ENCODE data around the gene SH2B3. TPM values are rescaled to one million over a fixed set of nuclear protein-coding genes. Genes with fewer than 3 reads are reported as not detected.
"Not testable (repeated sequence)": the region's sequence is repeated elsewhere in the genome, so short reads cannot be mapped to it uniquely, and the experiment has no call there.

Gene SH2B3
- total RNA-seq, 2 experiments from 2014 or later, result 32.6 to 34.2 TPM

DNA sequence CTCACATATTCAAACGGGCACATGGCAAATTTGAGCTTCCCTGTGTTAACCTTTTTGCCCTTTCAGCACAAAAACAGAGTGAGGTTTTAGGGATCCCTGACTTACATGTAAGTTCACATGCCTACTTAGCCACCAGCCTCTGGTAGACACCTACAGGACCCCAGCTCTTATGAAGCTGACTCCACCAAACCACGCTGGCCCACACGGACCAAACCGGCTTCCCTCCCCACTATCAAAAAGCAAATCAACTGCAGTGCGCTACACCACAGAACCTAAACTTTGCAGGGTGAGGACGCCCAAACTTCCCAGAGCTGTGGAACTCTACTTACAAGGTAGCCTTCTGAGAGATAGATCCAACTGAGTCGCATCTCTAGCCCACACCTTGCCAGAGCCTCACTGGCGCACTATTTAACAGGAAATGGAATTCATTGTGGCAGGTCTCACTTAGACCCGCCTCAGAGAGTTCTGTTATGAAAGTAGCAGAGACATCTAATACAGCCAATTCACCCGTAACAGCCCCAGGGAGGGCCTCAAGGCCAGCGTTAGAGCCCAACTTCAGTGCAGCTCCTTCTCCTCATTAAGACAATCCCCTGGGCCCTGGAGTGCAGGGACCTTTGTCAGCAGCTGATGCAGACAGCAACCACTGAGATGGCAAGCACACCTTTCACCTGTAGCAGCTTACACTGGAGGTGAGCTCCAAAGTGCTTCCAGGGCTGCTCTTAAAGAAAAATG, 49.2 kb downstream of the SH2B3 start:
- H3K4me1 Mint-ChIP-seq (ENCODE audit: low read depth), result peaks cover 26% of the 10 kb centered on the region
- intact Hi-C loops (cut with micrococcal nuclease), result loop anchor here (5.0 kb wide), 1 partner anchor 72 kb away; no protein-coding TSS in a partner anchor
- CTCF ChIA-PET, result interaction anchor here (1.3 to 28.6 kb wide), 3 partner anchors 10 to 50 kb away, joined by 3 to 1161 read pairs (median 3); partner anchors contain the start of gene SH2B3
- no peak overlapping the region for H3K4me3 Mint-ChIP-seq
- no peaks in the 10 kb centered on the region for H3K27me3 Mint-ChIP-seq
- no peaks in the 10 kb centered on the region for H3K9me3 Mint-ChIP-seq
- peak overlapping the region; percentile 34 for H3K27ac Mint-ChIP-seq
- H3K36me3 Mint-ChIP-seq, result peaks cover 34% of the 10 kb centered on the region
- no peak for DNase-seq
- POLR2A ChIA-PET, result interaction anchor here (0.8 to 1.0 kb wide), 3 partner anchors 11 to 48 kb away, joined by 3 read pairs; no protein-coding TSS in a partner anchor

DNA sequence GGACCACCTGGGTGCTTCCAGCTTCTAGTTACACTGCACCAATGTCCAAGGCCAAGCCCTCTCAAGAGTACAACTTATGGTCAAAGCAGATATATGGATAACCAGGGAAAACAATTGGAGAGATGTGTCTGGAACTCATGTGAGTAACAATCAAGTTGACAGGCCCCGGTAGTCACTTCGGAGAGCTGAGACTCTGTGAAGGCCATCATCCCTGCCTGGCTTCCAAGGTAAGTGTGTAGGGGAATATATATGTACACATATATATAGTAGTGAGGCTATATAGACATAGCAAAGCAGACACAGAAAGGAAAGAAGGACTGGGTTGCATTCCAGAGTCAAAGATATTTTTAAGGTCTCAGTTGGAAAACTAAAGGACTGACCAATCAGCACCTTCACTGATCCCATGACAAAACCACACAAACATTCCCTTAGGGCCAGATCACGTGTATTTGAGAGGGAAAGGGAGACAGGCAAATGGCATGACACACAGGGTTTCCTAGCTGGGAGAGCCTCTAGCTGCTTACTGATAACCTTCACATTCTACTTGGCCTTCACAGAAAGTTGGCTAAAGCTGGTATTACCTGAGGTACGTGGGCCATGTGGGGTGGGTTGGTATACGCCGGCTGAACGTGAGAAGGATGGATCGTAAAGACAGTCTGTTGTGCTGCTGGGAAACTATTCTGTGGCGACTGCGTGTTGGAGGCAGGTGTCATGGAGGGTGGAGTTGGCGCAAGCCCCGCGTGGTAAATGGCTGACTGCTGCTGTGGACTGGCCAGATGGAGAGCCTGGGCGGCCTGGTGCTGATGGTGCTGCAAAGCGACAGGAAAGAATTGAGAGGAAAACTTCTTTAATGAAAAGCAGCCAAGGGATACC, 50.0 kb downstream of the SH2B3 start:
- Mint-ChIP-seq H3K4me3 (no peak overlapping the region), H3K27me3 (no peaks in the 10 kb centered on the region), H3K27ac (no peak overlapping the region), H3K9me3 (no peaks in the 10 kb centered on the region), H3K4me1 (ENCODE audit: low read depth) (peaks cover 21% of the 10 kb centered on the region), H3K36me3 (peaks cover 29% of the 10 kb centered on the region)
- POLR2A ChIA-PET, result interaction anchor here (0.8 to 1.0 kb wide), 2 partner anchors 12 to 49 kb away, joined by 3 read pairs; no protein-coding TSS in a partner anchor
- CTCF ChIA-PET, result interaction anchor here (28.6 kb wide), 1 partner anchor 51 kb away, joined by 1161 read pairs; the partner anchor contains the start of gene SH2B3
- intact Hi-C loops (cut with micrococcal nuclease), result no loop called here
- DNase-seq, result no peak

DNA sequence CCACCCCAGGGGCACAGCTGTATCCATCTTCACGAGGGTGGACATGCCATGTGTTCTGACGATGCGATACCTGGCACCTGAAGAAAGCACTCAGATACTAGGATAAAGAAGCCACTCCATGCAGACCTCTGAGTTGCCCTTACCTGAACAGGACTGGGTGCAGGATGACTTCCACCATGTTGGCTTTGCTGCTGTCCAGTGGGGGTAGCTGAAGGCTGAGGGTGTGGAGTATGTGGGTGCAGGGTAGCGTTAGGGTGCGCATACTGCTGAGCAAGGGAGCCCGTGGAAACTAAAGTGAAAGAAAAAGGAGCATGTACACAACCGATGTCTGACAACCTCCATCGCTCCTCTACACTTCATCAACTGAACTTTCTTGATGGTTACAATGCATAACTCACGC, 51.3 kb downstream of the SH2B3 start:
- Mint-ChIP-seq H3K27ac (no peak overlapping the region), H3K4me1 (ENCODE audit: low read depth) (peaks cover 10% of the 10 kb centered on the region), H3K27me3 (no peaks in the 10 kb centered on the region), H3K9me3 (no peaks in the 10 kb centered on the region), H3K4me3 (no peak overlapping the region), H3K36me3 (peaks cover 19% of the 10 kb centered on the region)
- POLR2A ChIA-PET, result interaction anchor here (1.1 kb wide), 1 partner anchor 8 kb away, joined by 3 read pairs; no protein-coding TSS in a partner anchor
- DNase-seq, result no peak
- CTCF ChIA-PET, result interaction anchor here (28.6 kb wide), 1 partner anchor 53 kb away, joined by 1161 read pairs; the partner anchor contains the start of gene SH2B3
- intact Hi-C loops (cut with micrococcal nuclease), result no loop called here

DNA sequence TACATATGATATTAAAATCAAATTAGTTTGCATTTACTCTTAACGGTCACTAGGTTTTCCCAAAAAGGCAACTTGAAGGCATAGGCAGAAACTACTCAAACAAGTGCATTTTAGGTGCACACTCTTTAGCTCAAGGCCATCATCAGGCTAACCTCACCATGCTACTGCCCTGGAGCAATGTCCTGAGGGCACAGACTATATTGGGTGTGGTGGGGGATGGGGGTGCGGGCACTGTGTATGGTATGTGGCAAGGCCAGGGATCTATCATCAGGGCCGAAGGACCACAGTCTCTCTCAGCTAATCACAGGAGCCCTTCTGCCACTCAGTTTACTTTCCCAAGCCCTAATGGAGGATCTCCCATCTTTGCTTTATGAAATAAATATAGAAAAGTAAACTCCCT, 51.9 kb downstream of the SH2B3 start:
- ChIA-PET CTCF (interaction anchor here (28.6 kb wide), 1 partner anchor 53 kb away, joined by 1161 read pairs; the partner anchor contains the start of gene SH2B3), POLR2A (interaction anchor here (1.1 kb wide), 1 partner anchor 9 kb away, joined by 3 read pairs; no protein-coding TSS in a partner anchor)
- no peak for DNase-seq
- no peak overlapping the region for H3K4me3 Mint-ChIP-seq
- peaks cover 19% of the 10 kb centered on the region for H3K36me3 Mint-ChIP-seq
- H3K4me1 Mint-ChIP-seq (ENCODE audit: low read depth), result peaks cover 10% of the 10 kb centered on the region
- H3K27ac Mint-ChIP-seq, result no peak overlapping the region
- H3K27me3 Mint-ChIP-seq, result no peaks in the 10 kb centered on the region
- H3K9me3 Mint-ChIP-seq, result no peaks in the 10 kb centered on the region
- intact Hi-C loops (cut with micrococcal nuclease), result no loop called here

DNA sequence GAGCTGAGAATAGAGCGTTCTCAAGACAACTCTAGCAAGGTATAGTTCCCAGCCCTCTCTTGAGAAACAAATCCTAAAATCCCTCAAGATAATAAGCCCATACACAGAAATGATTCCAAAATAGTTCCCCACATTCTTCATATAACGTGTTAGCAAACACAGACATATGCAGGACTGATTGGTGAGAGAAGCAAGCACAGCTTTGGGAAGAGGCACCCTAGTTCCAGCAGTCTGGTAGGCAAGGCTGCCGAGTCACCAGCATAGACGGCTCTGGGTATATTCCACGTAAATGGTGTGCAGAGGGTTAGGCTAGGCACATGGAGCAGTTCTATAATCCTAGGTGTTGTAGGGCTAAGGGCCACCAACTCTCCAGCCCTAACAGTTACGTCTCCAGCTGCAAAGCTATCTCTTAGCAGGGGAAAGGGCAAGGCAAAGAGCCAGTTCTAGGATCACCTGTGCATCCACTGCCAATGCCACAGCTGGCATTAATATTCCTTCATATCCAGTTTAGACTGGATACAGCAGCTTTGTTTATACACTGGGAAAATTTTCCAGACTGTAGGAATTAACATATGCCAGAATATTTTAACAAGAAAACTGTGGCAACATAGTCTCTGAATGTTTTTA, 52.9 kb downstream of the SH2B3 start:
- DNase-seq, result no peak
- CTCF ChIA-PET, result interaction anchor here (28.6 kb wide), 1 partner anchor 54 kb away, joined by 1161 read pairs; the partner anchor contains the start of gene SH2B3
- POLR2A ChIA-PET, result interaction anchor here (1.0 kb wide), 1 partner anchor 14 kb away, joined by 3 read pairs; no protein-coding TSS in a partner anchor
- H3K4me1 Mint-ChIP-seq (ENCODE audit: low read depth), result peaks cover 10% of the 10 kb centered on the region
- no peak overlapping the region for H3K27ac Mint-ChIP-seq
- peaks cover 19% of the 10 kb centered on the region for H3K36me3 Mint-ChIP-seq
- intact Hi-C loops (cut with micrococcal nuclease), result no loop called here
- no peak overlapping the region for H3K4me3 Mint-ChIP-seq
- no peaks in the 10 kb centered on the region for H3K27me3 Mint-ChIP-seq
- no peaks in the 10 kb centered on the region for H3K9me3 Mint-ChIP-seq

DNA sequence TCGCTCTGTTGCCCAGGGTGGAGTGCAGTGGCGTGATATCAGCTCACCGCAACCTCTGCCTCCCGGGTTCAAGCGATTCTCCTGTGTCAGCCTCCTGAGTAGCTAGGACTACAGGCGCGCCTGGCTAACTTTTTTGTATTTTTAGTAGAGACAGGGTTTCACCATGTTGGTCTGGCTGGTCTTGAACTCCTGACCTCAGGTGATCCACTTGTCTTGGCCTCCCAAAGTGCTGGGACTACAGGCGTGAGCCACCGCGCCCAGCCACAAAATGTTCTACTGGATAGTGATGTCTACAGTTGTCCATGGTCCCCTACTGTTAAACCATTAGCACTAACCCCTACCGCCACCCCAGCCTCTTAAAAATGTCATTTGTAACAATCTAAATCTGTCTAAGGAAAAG, 54.4 kb downstream of the SH2B3 start:
- H3K9me3 Mint-ChIP-seq; intact Hi-C loops (cut with micrococcal nuclease); H3K27me3 Mint-ChIP-seq; H3K4me1 Mint-ChIP-seq (ENCODE audit: low read depth); DNase-seq; H3K27ac Mint-ChIP-seq; H3K4me3 Mint-ChIP-seq; POLR2A ChIA-PET: not testable (repeated sequence)
- H3K36me3 Mint-ChIP-seq, result peaks cover 15% of the 10 kb centered on the region
- CTCF ChIA-PET, result interaction anchor here (4.2 to 28.6 kb wide), 2 partner anchors 9 to 56 kb away, joined by 35 to 1161 read pairs; partner anchors contain the start of gene SH2B3

DNA sequence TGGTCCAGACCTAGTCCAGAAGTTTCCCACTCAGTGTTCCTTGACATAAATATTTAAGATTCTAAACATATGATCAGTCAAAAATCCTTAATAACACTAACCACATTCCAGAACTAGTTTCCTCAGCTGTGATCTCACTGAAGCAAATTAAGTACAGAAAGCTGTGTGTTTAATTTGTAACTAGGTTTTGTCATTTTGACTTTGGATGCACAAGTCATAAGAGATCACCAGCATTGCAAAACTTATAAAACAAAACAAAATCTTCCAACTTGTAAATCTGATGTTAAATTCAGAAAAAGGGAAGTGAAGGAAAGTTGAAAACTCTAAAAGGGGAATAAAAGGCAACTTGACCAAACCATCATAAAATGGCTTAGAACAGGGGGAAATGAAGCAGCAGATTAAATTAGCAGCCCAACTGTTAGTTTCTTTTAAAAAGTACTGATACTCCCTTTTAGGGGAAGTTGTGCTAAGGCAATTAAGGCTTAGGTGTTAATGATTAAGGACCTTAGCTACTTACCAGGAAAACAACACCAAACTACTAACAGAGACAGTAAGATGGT, 56.6 kb downstream of the SH2B3 start:
- H3K4me3 Mint-ChIP-seq, result no peak overlapping the region
- CTCF ChIA-PET, result interaction anchor here (4.2 kb wide), 1 partner anchor 11 kb away, joined by 35 read pairs; no protein-coding TSS in a partner anchor
- no peaks in the 10 kb centered on the region for H3K4me1 Mint-ChIP-seq (ENCODE audit: low read depth)
- H3K9me3 Mint-ChIP-seq, result no peaks in the 10 kb centered on the region
- H3K27ac Mint-ChIP-seq, result no peak overlapping the region
- H3K27me3 Mint-ChIP-seq, result no peaks in the 10 kb centered on the region
- no peak for DNase-seq
- peaks cover 4% of the 10 kb centered on the region for H3K36me3 Mint-ChIP-seq
- intact Hi-C loops (cut with micrococcal nuclease), result no loop called here
- POLR2A ChIA-PET, result no interaction called here

DNA sequence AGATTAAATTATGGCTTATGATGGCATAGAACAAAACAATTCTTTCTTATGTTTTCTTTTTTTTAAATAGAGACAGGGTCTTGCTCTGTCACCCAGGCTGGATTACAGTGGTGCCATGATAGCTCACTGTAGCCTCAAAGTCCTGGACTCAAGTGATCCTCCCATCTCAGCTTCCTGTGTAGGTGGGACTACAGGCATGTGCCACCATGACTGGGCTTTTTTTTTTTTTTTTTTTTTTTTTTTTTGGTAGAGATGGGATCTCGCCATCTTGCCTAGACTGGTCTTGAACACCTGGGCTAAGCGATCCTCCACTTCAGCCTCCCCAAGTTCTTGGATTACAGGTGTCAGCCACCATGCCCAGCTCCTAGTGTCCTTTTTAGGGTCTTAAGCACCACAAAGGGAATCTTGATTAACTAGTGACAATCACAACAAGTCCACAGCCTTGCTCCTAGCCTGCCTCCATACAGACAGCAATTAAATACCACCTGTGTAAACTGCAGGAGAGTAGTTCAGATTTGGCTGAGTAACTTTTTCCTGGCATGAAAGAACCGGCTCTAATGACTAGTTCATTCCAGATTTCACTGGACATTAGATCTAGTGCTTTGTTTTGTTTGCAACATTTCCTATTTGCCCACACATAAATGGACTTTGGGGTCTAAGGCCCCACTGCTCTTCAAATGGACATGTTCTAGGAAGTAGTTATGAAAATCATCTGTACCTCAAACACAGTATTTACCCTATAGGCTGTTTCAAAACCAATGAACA, 61.6 kb downstream of the SH2B3 start:
- POLR2A ChIA-PET, result no interaction called here
- CTCF ChIA-PET, result interaction anchor here (1.8 kb wide), 1 partner anchor 70 kb away, joined by 9 read pairs; no protein-coding TSS in a partner anchor
- peaks cover 12% of the 10 kb centered on the region for H3K36me3 Mint-ChIP-seq
- intact Hi-C loops (cut with micrococcal nuclease), result no loop called here
- H3K27me3 Mint-ChIP-seq, result no peaks in the 10 kb centered on the region
- no peaks in the 10 kb centered on the region for H3K9me3 Mint-ChIP-seq
- no peak overlapping the region for H3K27ac Mint-ChIP-seq
- peaks cover 3% of the 10 kb centered on the region for H3K4me1 Mint-ChIP-seq (ENCODE audit: low read depth)
- DNase-seq, result no peak
- no peak overlapping the region for H3K4me3 Mint-ChIP-seq

DNA sequence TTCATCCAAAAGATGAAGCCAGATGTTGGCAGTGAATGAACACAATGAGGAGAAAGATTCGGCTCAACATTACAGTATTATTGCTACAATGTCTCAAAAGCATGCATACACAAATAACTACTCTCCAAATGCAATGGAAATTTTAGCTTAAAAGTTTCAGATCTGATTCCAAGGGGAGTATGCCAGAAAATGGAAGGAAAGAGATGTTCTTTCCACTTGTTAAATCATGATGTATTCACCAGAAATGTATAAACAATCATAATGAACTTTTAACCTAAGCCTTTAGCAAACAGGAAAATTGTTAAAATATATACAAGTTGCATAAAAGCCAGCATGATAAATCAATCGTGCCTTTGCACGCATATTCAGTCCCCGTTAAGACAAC, 62.1 kb downstream of the SH2B3 start:
- POLR2A ChIA-PET, result no interaction called here
- Mint-ChIP-seq H3K9me3 (no peaks in the 10 kb centered on the region), H3K36me3 (peaks cover 12% of the 10 kb centered on the region), H3K27me3 (no peaks in the 10 kb centered on the region), H3K4me1 (ENCODE audit: low read depth) (peaks cover 3% of the 10 kb centered on the region), H3K27ac (no peak overlapping the region), H3K4me3 (no peak overlapping the region)
- CTCF ChIA-PET, result interaction anchor here (1.8 kb wide), 1 partner anchor 71 kb away, joined by 9 read pairs; no protein-coding TSS in a partner anchor
- intact Hi-C loops (cut with micrococcal nuclease), result no loop called here
- no peak for DNase-seq

DNA sequence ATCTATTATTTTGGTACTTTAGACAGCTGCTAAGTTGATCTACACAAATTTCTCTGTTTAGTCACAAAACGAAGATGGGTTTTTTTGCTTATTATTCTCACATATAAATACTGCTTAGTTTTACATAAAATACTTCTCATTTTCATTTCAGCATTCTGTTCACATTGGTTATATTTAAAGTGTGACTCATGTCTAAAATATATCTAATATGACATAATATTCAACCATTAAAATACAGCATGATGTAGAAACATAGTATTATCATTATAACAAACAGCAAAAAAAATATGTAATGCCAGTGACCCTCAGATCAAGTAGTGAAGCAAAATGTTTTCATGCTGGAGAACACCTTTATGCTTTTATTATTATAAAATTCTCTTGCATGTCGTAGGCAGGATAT, 63.7 kb downstream of the SH2B3 start:
- H3K36me3 Mint-ChIP-seq, result peaks cover 14% of the 10 kb centered on the region
- peaks cover 3% of the 10 kb centered on the region for H3K4me1 Mint-ChIP-seq (ENCODE audit: low read depth)
- H3K27me3 Mint-ChIP-seq, result no peaks in the 10 kb centered on the region
- POLR2A ChIA-PET, result no interaction called here
- H3K4me3 Mint-ChIP-seq, result no peak overlapping the region
- no peak for DNase-seq
- intact Hi-C loops (cut with micrococcal nuclease), result no loop called here
- no peak overlapping the region for H3K27ac Mint-ChIP-seq
- CTCF ChIA-PET, result no interaction called here
- no peaks in the 10 kb centered on the region for H3K9me3 Mint-ChIP-seq

DNA sequence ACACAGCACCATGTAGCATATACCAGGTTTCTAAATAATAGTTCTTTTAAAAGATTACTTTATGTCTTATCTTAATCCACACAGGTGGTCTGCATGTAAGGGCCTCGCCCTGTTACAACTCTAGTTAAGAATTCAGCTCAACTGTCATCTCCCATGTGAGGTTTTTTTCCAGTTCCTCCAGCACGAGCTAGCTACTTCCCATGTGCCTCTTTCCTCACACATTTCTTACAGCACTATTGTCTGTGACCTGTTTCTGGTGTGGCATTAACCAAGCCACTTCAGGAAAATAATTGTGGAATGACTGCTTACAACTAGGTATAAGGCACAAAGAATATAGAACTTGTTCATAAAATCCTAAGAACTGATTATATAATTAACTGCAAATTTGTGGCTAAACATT, 65.5 kb downstream of the SH2B3 start:
- no peaks in the 10 kb centered on the region for H3K27me3 Mint-ChIP-seq
- no peaks in the 10 kb centered on the region for H3K9me3 Mint-ChIP-seq
- no peak overlapping the region for H3K27ac Mint-ChIP-seq
- DNase-seq, result no peak
- ChIA-PET POLR2A (no interaction called here), CTCF (interaction anchor here (1.1 to 1.2 kb wide), 2 partner anchors 19 to 74 kb away, joined by 5 read pairs; no protein-coding TSS in a partner anchor)
- intact Hi-C loops (cut with micrococcal nuclease), result no loop called here
- peaks cover 17% of the 10 kb centered on the region for H3K36me3 Mint-ChIP-seq
- peaks cover 3% of the 10 kb centered on the region for H3K4me1 Mint-ChIP-seq (ENCODE audit: low read depth)
- H3K4me3 Mint-ChIP-seq, result no peak overlapping the region
